Left ventricle myocardium superior (tissue), 1 donor: Measurements from ENCODE around the gene PPIA. TPM values are rescaled to one million over a fixed set of nuclear protein-coding genes. Genes with fewer than 3 reads are reported as not detected.
"Not testable (repeated sequence)": the region's sequence is repeated elsewhere in the genome, so short reads cannot be mapped to it uniquely, and the experiment has no call there.

Experiments
- ATAC-seq: fragments of 200-7000 bp; cut with Tn5 transposase; one replicate; pipeline ENCODE4 v1.9.1; 2020; ENCODE audit warnings: mild to moderate bottlenecking, moderate library complexity
- DNase-seq: peaks from one replicate; pipeline ENCODE4 v3.0.0-alpha.2; 2020
- intact Hi-C: fragments of 100-400 bp; cut with micrococcal nuclease; formaldehyde crosslinking; loops from one replicate; pipeline ENCODE4 v1.11.0; 2022
- total RNA-seq: library from RNA; stranded (reverse); fragmentation: NEBNext Ultra II Directional; extraction: Animal tissue kit (Norgen Biotek cat#: 25700); gene quantifications from one replicate; pipeline ENCODE4 v1.2.1, GENCODE V29; 2021
- donor health status: DM: no; HTN: yes; CAD: no; lungs with severe emphysema.

Gene PPIA
- total RNA-seq, 1 donor from 2014 or later: 436 TPM

GRCh38 chr7:44808914-44809393 is 12.5 kb downstream of the PPIA start:
- intact Hi-C loops: no loop called here
- no peak for DNase-seq
- no peak for ATAC-seq

GRCh38 chr7:44811093-44811492 is 14.6 kb downstream of the PPIA start:
- ATAC-seq (no peak), DNase-seq (no peak)
- intact Hi-C loops: no loop called here

- ATAC-seq (no peak), DNase-seq (no peak)
- intact Hi-C loops: no loop called here
Observed at GRCh38 chr7:44811571-44811970, 15.1 kb downstream of the PPIA start.

GRCh38 chr7:44814919-44815318 is 18.4 kb downstream of the PPIA start:
- ATAC-seq (no peak), DNase-seq (no peak)
- intact Hi-C loops: no loop called here

- ATAC-seq (no peak), DNase-seq (no peak)
- intact Hi-C loops: no loop called here
Observed at GRCh38 chr7:44819292-44819691, 22.8 kb downstream of the PPIA start.

- ATAC-seq (no peak), DNase-seq (no peak)
- intact Hi-C loops: no loop called here
Observed at GRCh38 chr7:44823255-44823781, 26.8 kb downstream of the PPIA start.

- DNase-seq (no peak), ATAC-seq (peak; percentile 10)
- intact Hi-C loops: no loop called here
Observed at GRCh38 chr7:44824894-44825526, 28.5 kb downstream of the PPIA start.

GRCh38 chr7:44827567-44827966 is 31.1 kb downstream of the PPIA start:
- intact Hi-C loops: no loop called here
- no peak for DNase-seq
- no peak for ATAC-seq

- DNase-seq (no peak), ATAC-seq (no peak)
- intact Hi-C loops: no loop called here
Observed at GRCh38 chr7:44838751-44839150, 42.3 kb downstream of the PPIA start.

- DNase-seq (peak; percentile 57), ATAC-seq (peak; percentile 60)
- intact Hi-C loops: not testable (repeated sequence)
Observed at GRCh38 chr7:44842675-44843074, 46.2 kb downstream of the PPIA start.

- DNase-seq, intact Hi-C loops, ATAC-seq: not testable (repeated sequence)
Observed at GRCh38 chr7:44843440-44843839, 47.0 kb downstream of the PPIA start.

- no peak for ATAC-seq
- intact Hi-C loops: loop anchor here (5.0 kb wide), 1 partner anchor 258 kb away; no protein-coding TSS in a partner anchor
- no peak for DNase-seq
Observed at GRCh38 chr7:44845451-44845850, 49.0 kb downstream of the PPIA start.

GRCh38 chr7:44846390-44846789 is 49.9 kb downstream of the PPIA start:
- DNase-seq, ATAC-seq: not testable (repeated sequence)
- intact Hi-C loops: loop anchor here (5.0 kb wide), 1 partner anchor 259 kb away; no protein-coding TSS in a partner anchor

- DNase-seq (no peak), ATAC-seq (no peak)
- intact Hi-C loops: loop anchor here (5.0 kb wide), 1 partner anchor 260 kb away; no protein-coding TSS in a partner anchor
Observed at GRCh38 chr7:44846816-44847508, 50.5 kb downstream of the PPIA start.

GRCh38 chr7:44847509-44847919 is 51.0 kb downstream of the PPIA start:
- ATAC-seq (peak; percentile 79), DNase-seq (peak; percentile 93)
- intact Hi-C loops: loop anchor here (5.0 kb wide), 1 partner anchor 260 kb away; no protein-coding TSS in a partner anchor

- peak; percentile 100 for DNase-seq
- intact Hi-C loops: loop anchor here (5.0 kb wide), 1 partner anchor 261 kb away; no protein-coding TSS in a partner anchor
- ATAC-seq: peak; percentile 95
Observed at GRCh38 chr7:44847920-44848634, 51.6 kb downstream of the PPIA start, which contains the start of gene H2AZ2. Gene H2AZ2 (minus strand): TSS chr7:44848087. CDS start chr7:44847971, 116 bp downstream.

GRCh38 chr7:44849259-44849884 is 52.9 kb downstream of the PPIA start:
- DNase-seq (no peak), ATAC-seq (no peak)
- intact Hi-C loops: loop anchor here (5.0 kb wide), 1 partner anchor 262 kb away; no protein-coding TSS in a partner anchor

GRCh38 chr7:44849885-44850544 is 53.5 kb downstream of the PPIA start:
- DNase-seq: no peak
- intact Hi-C loops: loop anchor here (5.0 kb wide), 1 partner anchor 263 kb away; no protein-coding TSS in a partner anchor
- no peak for ATAC-seq
